Superior temporal gyrus (tissue), 1 donor: ENCODE data around the gene ARHGAP26.

ENCODE experiments used
- DNase-seq: peaks from one replicate; pipeline ENCODE4 v3.0.0-alpha.2; 2016; ENCODE audit errors: extremely low spot score

The ARHGAP26 gene

DNA sequence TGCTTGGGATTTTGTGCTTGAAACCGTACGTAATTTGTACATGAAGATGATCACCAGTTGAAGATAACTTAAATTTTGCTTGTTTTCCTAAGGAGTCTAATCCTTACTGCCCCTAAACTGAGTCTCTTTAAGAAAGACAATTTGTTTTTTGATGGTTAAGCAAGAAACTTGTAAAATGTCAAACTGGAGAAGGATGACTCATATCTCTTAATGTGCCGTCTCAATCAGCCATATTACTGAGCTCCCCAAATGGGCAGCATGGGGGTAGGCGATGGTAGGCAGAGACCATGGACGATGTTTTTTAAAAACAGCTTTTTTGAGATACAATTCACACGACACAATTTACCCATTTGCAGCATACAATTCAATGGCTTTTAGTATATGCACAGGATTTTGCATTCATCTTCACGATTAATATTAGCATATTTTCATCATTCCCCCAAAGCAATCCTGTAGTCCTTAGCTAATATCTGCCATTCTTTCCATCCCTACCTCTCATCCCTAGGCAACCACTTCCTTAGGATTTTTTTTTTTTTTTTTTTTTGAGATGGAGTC lies 14.3 kb downstream of the ARHGAP26 start:
- no peak for DNase-seq

- peak; percentile 6 for DNase-seq
Observed at GRCh38 chr5:142785206-142785605, 15.0 kb downstream of the ARHGAP26 start.

- DNase-seq = no peak
Observed at GRCh38 chr5:142789206-142789605, 19.0 kb downstream of the ARHGAP26 start.

DNA sequence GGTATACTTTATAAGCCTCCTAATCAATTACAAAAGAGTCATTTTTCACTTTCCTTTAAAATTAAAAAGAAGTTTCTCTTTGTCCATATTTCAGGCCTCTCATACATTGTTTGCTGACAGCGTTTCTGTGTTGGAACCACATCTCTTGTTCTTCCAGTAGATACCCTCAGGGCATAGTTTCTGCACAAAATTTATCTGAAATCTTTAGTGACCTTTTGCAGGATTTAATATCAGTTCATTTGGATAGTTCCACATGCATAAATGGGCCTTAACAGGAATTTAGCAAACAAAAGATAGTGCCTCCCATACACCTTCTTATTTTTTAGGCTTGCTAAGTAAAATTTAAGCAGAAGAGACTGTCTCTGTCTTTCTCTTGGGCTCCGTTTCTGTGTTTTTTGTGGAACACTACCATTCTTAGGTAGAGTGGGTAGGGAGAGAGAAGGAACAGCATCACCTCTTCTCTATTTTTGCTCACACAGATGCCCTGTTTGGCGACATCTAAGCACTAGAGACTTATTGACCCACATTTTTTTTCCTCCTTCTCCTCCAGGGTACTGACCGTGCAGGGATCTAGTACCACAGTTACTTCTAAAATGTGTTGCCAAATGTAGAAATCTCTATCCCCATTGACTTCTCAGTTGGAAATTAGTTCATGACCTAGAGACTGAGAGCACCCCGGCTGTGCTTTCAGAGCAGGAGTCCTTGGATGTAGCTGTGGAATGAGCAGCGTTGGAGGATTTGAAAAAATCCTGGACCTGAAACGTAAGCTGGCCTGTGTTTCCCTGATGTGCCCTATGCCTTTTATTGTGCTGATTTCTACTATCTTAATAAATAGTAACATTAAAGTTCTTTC lies 22.1 kb downstream of the ARHGAP26 start:
- DNase-seq = no peak

DNA sequence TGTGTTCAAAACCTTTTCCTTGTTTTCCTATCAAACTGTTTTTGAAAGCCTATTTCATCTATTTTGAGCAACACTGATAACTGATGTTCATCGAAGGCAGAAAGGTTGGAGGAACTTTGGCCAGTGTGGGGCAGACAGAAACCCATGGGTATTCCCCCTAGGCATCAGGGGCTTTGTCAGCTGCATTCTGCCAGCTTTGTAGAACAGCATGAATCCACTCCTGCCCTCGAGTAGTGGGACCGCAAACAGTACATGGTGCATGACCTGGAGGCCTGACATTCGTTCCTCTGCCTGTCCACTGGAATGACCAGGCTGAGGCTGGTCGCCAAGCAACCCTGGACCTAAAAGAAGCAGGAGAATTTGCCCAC lies 22.7 kb downstream of the ARHGAP26 start:
- no peak for DNase-seq

DNA sequence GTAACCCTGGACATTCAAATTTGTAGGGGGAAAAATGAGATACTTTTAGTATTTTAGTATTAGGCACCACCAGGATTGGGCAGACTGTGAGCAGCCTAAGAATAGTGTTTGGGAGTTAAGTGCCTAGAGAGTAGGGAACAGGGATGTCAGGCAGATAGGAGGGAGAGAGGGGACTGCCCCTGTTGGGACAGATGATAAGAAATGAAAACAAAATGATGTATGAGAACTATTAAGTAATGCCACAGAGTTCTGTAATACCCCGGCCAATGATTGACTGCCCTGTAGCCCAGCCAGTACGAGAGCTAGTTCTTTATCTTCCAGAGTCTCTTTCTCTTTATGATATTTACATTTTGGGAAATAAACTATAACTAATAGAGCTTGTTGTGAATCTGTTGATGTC lies 24.4 kb downstream of the ARHGAP26 start:
- DNase-seq = no peak

DNA sequence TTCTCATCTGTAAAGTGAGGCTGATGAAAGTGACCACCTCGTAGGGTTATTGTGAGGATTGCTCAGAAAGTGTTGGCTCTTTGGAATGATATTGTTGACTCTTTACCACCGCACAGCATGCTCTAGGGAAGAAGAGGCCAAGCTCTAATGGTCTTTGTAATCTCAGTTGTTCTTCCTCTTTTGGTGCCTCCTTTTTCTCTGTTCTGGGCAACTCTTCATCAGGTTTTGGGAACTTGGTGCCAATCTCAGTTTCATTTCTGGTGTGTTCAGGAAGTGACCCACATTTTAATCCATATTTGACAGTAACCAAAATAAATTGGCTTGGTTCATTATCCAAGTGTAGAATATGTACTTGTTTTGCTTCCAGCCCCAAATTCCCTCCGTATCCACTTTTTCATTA lies 25.1 kb downstream of the ARHGAP26 start:
- DNase-seq = no peak

GRCh38 chr5:142796492-142797109 lies 26.4 kb downstream of the ARHGAP26 start:
- DNase-seq = no peak

DNA sequence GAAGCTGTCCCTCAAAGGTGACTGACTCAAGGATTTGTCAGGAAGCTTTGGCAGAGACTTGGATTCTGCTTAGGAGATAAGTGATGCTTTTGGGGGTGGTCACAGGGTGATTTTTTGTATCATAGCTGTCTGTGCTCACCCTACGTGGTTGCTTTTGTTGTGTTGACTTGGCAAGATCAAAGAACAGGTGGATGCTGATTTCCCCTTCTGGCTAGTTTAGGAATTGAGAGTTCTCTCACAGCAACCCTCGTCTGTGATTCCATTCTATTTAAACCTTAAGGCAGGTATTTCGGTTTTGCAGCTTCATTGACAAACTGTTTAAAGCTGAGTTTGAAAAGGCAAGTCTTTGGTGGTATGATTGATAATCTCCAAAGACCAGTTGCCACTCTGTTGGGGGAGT lies 27.2 kb downstream of the ARHGAP26 start:
- DNase-seq = no peak

DNA sequence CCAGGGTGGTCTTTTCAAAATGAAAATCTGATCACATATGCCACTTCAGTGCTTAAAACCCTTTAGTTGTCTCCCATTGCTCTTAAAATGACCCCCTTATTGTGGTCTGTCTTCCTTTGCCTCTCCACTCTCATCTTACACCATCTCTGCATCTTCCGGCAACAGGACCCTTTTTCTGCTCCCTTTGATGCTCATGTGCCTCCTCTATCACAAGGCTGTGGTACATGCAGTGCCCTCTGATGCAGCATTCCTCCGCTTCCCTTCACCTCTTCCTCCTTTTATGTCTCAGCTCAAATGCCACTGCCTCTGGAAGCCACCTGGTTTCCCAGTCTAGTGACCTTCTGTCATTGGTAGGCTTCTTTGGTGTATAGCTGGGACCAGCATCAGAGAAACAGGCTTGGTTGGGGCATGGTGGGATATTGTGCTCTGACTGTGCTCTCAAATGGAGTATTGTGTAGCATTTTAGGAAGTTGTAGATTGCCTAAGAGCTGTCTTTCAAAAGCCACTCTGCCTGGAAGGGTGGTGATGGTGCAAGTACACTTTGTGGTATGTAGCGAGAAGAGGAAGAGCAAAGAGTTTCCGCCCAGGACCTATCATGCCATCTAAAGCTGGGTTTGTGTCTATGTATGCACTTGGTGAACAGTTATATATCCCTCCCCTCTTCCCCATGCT lies 28.1 kb downstream of the ARHGAP26 start:
- no peak for DNase-seq

DNA sequence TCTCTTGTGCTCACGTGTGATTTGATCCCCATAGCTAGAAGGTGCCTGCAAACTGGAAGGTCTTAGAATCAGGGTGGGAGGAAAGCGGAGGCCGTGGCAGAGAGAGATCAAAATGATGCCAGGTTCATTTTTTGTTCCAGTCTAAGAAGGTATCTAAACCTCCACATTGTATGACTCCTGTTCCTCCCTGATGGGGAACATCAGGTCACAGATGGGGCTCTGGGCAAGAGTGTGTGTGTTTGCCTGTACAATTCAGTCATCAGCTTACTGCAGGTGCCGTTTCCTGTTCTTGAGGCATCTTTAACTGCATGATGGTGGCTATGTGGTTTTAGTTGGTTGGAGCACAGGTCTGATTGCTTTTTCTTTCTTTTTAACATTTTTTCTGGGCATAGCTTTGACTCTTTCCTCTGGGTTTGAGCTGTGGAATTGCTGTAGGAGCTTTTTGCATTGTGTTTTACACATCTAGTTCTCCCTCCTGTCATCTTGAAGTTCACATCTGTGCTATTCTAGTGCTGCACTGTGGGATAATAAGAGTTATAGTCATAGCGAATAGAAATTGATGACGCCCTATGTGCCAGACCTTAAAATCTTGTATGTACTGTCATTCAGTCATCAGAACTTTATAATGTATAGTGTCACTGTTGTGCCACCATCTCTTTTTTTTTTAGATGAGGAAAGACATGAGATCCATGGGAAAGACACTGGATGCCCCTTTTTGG lies 30.8 kb downstream of the ARHGAP26 start:
- DNase-seq = no peak

DNA sequence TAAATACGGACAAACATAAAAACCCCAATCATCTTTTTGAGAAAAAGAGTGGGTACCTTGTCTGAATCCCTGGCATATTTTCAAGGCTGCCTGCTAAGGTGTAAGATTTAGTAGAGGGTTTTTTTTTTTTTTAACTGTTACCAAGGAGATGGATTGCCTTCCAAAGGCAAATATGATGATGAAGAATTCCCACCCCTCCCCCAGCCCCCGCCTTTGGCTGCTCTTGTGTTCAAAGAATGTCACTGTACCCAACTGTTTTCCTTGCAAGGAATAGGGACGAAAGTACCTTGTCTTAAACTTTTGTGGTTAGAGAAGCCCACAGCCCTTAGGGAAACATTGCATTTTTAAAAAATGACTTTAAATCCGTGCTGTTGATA lies 31.3 kb downstream of the ARHGAP26 start:
- no peak for DNase-seq

DNA sequence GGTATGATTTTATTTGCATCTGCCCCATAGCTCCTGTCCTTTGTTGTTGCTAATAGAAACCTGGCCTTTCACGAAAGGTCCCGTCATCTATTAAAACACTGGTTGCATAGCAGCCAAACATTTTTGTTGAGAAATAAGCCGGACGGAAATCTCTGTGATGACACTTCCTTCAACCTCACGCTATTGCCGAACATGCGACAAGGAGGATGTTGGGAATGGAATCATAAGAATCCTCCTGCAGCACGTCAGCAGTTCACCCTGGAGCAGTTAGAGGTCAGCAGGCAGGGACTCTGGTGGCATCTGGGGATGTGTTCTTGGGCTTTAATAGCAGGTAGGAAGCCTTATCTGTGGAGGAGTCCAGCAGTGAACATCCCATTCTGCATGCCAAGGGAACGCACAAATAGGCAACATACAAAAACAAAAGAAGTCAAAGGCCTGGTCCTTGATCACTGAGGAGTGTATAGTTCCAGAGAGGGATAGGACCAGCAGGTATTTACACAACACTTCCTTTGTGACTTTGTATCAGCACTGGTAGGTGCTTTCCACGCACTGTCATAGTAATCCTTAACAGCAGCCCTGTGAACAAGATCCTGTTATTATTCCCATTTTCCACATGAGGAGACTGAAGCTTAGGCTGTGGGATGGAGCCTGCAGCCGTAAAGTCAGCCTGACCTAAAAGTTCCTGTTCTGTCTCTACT lies 33.4 kb downstream of the ARHGAP26 start:
- no peak for DNase-seq

DNA sequence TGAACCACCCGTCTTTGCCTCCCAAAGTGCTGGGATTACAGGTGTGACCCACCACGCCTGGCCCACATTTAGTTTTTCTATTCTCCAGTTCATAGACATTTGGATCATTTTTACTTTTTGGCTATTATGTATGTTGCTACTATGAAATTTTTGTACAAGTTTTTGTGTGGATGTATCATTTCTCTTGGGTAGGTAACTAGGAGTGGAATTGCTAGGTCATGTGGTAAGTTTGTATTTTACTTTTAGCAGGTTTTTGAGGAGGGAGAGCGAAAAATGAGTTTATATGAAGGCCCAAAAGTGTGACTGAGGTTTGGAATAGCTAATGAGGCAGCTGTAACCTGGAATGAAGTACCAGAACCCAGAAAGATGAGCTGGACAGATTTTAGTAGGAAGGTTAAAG lies 35.2 kb downstream of the ARHGAP26 start:
- no peak for DNase-seq

- no peak for DNase-seq
Observed at GRCh38 chr5:142806841-142807267, 36.7 kb downstream of the ARHGAP26 start.

DNA sequence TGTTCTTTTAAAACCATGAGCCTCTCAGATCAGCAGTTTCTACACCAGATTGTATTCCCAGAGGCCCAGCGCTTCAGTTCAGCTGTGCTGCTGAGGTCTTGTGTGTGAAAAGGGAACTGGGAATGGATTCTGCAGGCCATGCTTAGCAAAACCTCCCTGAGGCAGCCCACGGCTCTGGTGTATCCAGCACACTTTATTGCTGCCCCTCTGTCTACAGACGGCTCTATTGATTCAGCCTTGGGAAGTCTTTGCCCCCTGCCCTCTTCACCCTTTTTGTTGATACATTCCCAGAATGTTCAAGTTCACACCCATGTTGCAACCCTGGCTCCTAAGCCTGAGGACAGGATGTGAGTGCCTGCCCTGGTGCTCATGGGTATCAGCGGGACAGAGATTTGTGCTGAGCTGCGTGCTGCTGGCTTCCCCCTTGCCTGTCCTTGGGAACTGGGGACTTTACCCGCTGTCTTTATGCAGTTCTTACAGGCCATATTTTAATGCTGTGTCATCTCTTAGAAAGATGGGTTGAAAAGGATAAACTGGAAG lies 37.3 kb downstream of the ARHGAP26 start:
- no peak for DNase-seq

GRCh38 chr5:142808878-142809598 lies 38.9 kb downstream of the ARHGAP26 start:
- no peak for DNase-seq

- DNase-seq = no peak
Observed at GRCh38 chr5:142810081-142810480, 39.9 kb downstream of the ARHGAP26 start.

GRCh38 chr5:142810743-142811290 lies 40.6 kb downstream of the ARHGAP26 start:
- no peak for DNase-seq
